HG03520 (cell line): ENCODE data around the gene POLDIP3.

Experiments
- ATAC-seq: cut with Tn5 transposase; IDR thresholded peaks from one replicate; pipeline ENCODE4 v1.9.1; 2021; ENCODE audit warnings: mild to moderate bottlenecking, moderate library complexity; ENCODE audit not compliant: unreplicated experiment

Gene POLDIP3

GRCh38 chr22:42642806-42643633, 28.3 kb upstream of the POLDIP3 start:
- ATAC-seq = no peak

GRCh38 chr22:42641801-42642413, 27.2 kb upstream of the POLDIP3 start:
- no peak for ATAC-seq

- no peak for ATAC-seq
Observed at GRCh38 chr22:42639541-42640241, 25.0 kb upstream of the POLDIP3 start.

DNA sequence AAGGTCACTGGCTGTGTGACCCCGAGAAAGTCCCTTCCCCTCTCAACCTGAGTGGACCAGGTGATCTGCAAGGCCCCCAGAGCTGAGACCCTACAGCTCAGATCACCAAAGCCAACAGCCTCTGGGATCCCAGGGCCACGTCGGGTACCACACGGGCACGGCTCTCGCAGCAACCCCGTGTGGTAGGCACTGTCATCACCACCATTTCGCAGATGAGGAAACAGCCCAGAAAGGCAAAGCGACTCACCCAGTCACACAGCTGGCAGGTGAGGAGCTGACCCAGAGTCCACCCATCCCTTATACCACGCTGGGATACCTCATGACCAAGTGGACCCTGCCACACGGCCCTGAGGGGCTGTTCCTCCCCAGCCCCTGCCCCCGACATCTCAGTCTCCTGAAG, 22.9 kb upstream of the POLDIP3 start:
- ATAC-seq = no peak

GRCh38 chr22:42636506-42636905, 21.8 kb upstream of the POLDIP3 start:
- no peak for ATAC-seq

DNA sequence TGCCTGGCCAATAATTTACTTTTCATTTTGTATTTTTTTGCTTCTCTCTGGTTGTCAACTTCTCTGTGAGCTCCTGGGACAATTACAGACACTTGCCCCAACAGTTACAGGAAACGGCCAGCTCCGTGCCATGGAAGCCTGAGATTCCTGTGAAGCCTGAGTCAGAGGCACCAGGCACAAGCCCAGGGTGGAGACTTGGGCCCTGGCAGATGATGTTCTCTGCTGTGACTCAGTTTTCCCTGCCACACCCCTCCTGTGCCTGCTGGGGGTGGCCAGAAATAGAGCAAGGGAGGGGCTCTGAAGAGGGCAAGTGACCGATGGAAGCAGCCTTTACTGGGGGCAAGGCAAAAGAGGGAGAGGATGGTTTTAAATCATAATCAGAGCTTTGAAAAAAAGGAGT, 20.8 kb upstream of the POLDIP3 start:
- no peak for ATAC-seq

- no peak for ATAC-seq
Observed at GRCh38 chr22:42633013-42633412, 18.3 kb upstream of the POLDIP3 start.

DNA sequence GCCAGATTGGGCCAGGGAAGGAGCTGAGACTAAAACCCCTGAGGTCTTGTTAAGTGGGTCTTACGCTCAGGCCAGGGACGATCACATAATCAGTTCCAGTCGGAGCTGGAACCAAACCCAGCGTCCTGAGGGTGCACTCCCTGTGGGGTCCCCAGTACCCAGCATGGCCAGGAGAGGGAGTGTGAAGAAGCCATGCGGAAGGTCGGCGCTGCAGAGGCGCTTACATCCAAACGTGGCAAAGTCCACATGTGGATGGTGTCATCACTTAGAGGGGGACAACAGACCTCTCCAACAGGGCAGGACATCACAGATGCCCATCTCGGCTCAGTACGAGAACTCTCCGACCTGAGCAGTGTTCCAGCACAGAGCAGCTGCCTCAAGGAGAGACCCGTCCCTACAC, 17.4 kb upstream of the POLDIP3 start:
- no peak for ATAC-seq

GRCh38 chr22:42630901-42631602, 16.4 kb upstream of the POLDIP3 start:
- no peak for ATAC-seq

DNA sequence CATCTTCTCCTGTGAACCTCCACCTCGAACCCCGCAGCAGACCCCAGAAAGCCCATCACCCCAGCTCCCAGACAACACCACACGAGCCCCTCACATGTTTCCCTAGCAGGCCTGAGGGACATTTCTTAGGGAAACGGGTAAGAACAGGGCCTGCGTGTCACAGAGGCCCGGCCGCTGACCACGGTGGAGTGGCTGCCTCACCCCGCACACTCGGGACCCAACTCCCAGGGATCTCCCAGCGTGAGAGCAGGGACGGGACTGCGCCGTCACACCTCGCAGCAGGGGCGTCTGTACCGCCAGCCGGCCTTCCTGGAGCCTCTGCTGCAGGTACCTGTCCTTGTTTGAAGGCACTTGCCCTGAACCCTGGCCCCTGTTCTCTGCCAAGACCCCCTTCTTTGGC, 15.5 kb upstream of the POLDIP3 start:
- no peak for ATAC-seq

DNA sequence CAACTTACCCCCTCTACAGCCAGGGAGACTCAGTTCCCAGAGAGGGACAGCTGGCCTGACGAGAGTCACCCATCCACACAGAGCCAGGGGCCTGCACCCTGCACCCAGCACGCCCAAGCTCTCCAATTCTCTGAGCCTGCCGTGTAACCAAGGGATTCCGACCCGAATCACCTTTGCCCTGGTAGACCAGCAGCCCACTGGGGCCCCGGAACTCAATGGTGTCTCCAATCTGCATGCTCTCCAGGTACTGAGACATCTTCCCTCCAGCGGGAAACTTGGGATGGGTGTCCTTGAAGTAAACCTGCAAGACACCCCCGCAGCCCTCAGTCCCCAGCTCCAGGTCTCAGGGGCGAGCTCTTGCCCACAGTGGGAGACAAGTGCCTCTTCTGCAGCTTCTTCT, 13.3 kb upstream of the POLDIP3 start:
- ATAC-seq = no peak

- ATAC-seq = no peak
Observed at GRCh38 chr22:42626951-42627625, 12.4 kb upstream of the POLDIP3 start.

GRCh38 chr22:42626431-42626830, 11.7 kb upstream of the POLDIP3 start:
- ATAC-seq = no peak

DNA sequence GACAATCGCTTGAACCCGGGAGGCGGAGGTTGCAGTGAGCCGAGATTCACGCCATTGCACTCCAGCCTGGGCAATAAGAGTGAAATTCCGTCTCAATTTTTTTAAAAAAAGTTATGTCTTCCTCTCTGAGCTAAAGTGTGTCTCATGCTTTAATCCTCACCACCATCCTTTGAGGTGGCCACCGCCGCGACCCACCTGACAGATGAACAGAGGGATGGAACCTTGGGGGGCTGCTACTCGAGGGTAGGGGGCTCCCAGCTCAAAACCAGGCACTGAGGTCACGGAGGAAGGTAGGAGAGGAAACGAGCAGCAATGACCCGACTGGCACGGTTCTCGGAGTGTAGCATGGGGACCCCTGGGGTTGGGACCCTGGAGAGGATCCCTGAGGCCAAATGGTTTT, 10.7 kb upstream of the POLDIP3 start:
- no peak for ATAC-seq

- no peak for ATAC-seq
Observed at GRCh38 chr22:42624551-42625106, 9.9 kb upstream of the POLDIP3 start.

GRCh38 chr22:42623756-42624441, 9.2 kb upstream of the POLDIP3 start:
- ATAC-seq = no peak

- no peak for ATAC-seq
Observed at GRCh38 chr22:42623301-42623751, 8.6 kb upstream of the POLDIP3 start.

- no peak for ATAC-seq
Observed at GRCh38 chr22:42622061-42622710, 7.5 kb upstream of the POLDIP3 start.

GRCh38 chr22:42621505-42622002, 6.9 kb upstream of the POLDIP3 start:
- ATAC-seq = no peak
